Measurements from ENCODE around the gene SLC6A8.

Gene SLC6A8

DNA sequence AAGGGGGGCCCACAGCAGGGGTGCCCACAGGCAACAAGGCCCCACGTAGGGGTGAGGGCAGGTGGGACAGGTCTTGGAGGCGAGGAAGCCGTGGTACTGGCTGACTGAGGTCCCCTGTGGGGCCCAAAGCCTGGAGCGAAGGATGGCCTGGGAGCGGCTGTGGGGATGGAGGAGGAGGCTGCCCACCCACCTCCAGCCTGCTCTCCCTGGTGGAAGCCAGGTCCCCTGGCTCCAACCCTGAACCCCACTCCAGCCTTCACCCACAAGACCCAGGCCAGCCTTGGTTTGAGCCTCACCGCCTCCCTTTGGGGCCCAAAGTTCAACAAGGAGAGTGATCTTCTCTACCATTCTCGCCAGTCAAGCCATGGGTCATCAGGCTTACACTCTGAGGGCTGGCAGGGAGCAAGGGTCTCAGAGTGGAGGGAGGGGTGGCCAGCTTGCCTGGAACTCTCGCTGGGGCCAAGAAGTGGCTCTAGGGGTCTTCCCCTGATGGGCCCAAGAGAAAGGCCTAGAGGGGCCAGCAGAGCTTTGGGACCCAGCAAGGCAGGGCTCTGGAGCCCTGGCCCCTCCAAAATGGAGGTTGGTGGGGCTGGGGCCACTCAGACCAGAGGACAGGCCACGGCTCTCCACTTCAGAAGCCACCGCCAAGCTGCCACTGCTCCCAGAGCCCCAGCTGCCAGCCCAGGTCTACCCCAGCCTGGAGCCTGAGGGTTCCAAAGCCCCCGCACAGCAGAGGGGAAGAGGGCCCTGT is 19.1 kb upstream of the SLC6A8 start:
- Histone ChIP-seq H3K9ac (no peak overlapping the region), H4K20me1 (no peaks in the 10 kb centered on the region; a peak in 1 of 22 replicates), H3K36me3 (no peaks in the 10 kb centered on the region), H3K4me1 (no peaks in the 10 kb centered on the region), H3K9me3 (replicated peaks in 1 of 11) (peaks cover 0 to 68% (median 28%) of the 10 kb centered on the region in 11 experiments; a peak in 15 of 22 replicates), H3K27ac (no peak overlapping the region), H3K27me3 (peaks cover 24 to 56% (median 40%) of the 10 kb centered on the region in 11 experiments), H3K4me2 (no peak overlapping the region), H3K4me3 (no peak overlapping the region)
- TF ChIP-seq Cebpa-rat (IDR thresholded peaks at IDR 0.05), result no peak

GRCh38 chrX:153669174-153669890 is 18.4 kb upstream of the SLC6A8 start:
- Histone ChIP-seq H4K20me1 (no peaks in the 10 kb centered on the region; a peak in 1 of 22 replicates), H3K9me3 (replicated peaks in 1 of 11) (peaks cover 0 to 67% (median 34%) of the 10 kb centered on the region in 11 experiments; a peak in 15 of 22 replicates), H3K4me3 (no peak overlapping the region), H3K36me3 (no peaks in the 10 kb centered on the region), H3K27ac (no peak overlapping the region), H3K9ac (no peak overlapping the region), H3K27me3 (peaks cover 30 to 57% (median 43%) of the 10 kb centered on the region in 11 experiments), H3K4me1 (no peaks in the 10 kb centered on the region), H3K4me2 (no peak overlapping the region)
- TF ChIP-seq Cebpa-rat (IDR thresholded peaks at IDR 0.05), result no peak

- Histone ChIP-seq H3K27ac (no peak overlapping the region), H3K9ac (no peak overlapping the region), H3K36me3 (no peaks in the 10 kb centered on the region), H3K4me3 (no peak overlapping the region), H4K20me1 (no peaks in the 10 kb centered on the region; a peak in 1 of 22 replicates), H3K4me2 (no peak overlapping the region), H3K4me1 (peaks cover 0 to 4% (median 0%) of the 10 kb centered on the region in 10 experiments; a peak in 4 of 20 replicates), H3K27me3 (peaks cover 35 to 61% (median 49%) of the 10 kb centered on the region in 11 experiments), H3K9me3 (replicated peaks in 1 of 11) (peaks cover 0 to 66% (median 34%) of the 10 kb centered on the region in 11 experiments; a peak in 15 of 22 replicates)
- no peak for TF ChIP-seq Cebpa-rat (IDR thresholded peaks at IDR 0.05)
Measured at GRCh38 chrX:153669901-153670731, 17.6 kb upstream of the SLC6A8 start.

GRCh38 chrX:153670748-153671588 is 16.8 kb upstream of the SLC6A8 start:
- Histone ChIP-seq H3K4me3 (no peak overlapping the region), H3K9me3 (replicated peaks in 1 of 11) (peaks cover 0 to 57% (median 34%) of the 10 kb centered on the region in 11 experiments; a peak in 13 of 22 replicates), H3K27me3 (peaks cover 36 to 63% (median 51%) of the 10 kb centered on the region in 11 experiments), H3K4me2 (no peak overlapping the region), H3K9ac (no peak overlapping the region), H3K36me3 (no peaks in the 10 kb centered on the region), H3K4me1 (peaks cover 0 to 12% (median 0%) of the 10 kb centered on the region in 10 experiments; a peak in 4 of 20 replicates), H4K20me1 (no peaks in the 10 kb centered on the region; a peak in 1 of 22 replicates), H3K27ac (no peak overlapping the region)
- no peak for TF ChIP-seq Cebpa-rat (IDR thresholded peaks at IDR 0.05)

- Histone ChIP-seq H3K9me3 (replicated peaks in 1 of 11) (peaks cover 0 to 54% (median 34%) of the 10 kb centered on the region in 11 experiments; a peak in 13 of 22 replicates), H4K20me1 (no peaks in the 10 kb centered on the region; a peak in 1 of 22 replicates)
Measured at GRCh38 chrX:153671589-153672530, 15.9 kb upstream of the SLC6A8 start.

DNA sequence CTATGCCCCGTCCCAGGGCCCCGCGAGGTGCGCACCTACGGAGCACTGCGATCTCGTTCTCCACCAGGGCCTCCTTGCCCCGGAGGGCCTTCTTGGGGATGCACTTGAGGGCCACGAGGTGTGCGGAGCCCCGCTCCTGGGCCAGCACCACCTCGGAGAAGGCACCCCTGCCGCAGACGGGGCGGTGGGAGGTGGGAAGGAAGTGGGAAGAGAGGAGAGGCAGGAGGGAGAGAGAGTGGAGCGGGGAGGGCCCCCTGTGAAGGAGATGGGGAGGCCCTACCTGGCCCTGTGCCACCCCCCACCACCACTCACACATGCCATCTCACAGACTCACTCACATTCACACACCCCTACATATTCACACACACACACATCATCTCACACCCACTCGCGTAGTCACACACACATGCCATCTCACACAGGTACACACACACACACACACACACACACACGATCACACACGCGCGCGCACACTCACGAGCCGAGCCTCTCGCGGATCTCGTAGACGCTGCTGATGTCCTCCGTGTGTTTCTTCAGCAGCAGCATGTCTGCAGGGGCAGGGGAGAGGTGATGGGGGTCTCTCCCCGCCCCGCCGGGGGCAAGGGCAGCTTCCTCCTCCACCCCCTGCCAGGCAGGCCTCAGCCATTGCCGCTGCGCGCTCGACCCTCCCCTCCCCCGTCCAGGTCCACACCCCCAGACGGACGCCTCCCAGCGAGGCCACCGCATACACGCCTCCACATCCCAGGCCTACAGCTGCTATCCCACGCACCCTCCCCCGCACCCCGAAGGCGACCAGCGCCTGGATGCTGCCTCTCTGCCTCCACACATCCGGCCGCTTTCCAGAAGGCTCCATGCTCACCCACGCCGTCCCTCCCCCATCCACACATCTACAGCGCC is 14.9 kb upstream of the SLC6A8 start:
- Histone ChIP-seq H3K4me3 (no peak overlapping the region), H3K27me3 (peaks cover 36 to 65% (median 57%) of the 10 kb centered on the region in 11 experiments), H4K20me1 (no peaks in the 10 kb centered on the region; a peak in 1 of 22 replicates), H3K36me3 (no peaks in the 10 kb centered on the region), H3K4me1 (peaks cover 0 to 13% (median 0%) of the 10 kb centered on the region in 10 experiments; a peak in 4 of 20 replicates), H3K4me2 (no peak overlapping the region), H3K27ac (no peak overlapping the region), H3K9me3 (replicated peaks in 1 of 11) (peaks cover 0 to 54% (median 34%) of the 10 kb centered on the region in 11 experiments; a peak in 13 of 22 replicates), H3K9ac (no peak overlapping the region)
- no peak for TF ChIP-seq Cebpa-rat (IDR thresholded peaks at IDR 0.05)

More at GRCh38 chrX:153671589-153672530, 15.9 kb upstream of the SLC6A8 start:
- Histone ChIP-seq H3K36me3 (no peaks in the 10 kb centered on the region), H3K4me2 (no peak overlapping the region), H3K9ac (no peak overlapping the region), H3K4me3 (no peak overlapping the region), H3K27ac (no peak overlapping the region), H3K4me1 (peaks cover 0 to 13% (median 0%) of the 10 kb centered on the region in 10 experiments; a peak in 4 of 20 replicates), H3K27me3 (peaks cover 36 to 64% (median 53%) of the 10 kb centered on the region in 11 experiments)
- TF ChIP-seq Cebpa-rat (IDR thresholded peaks at IDR 0.05), result no peak

Data from BLaER1 treated with 17β-estradiol and CSF1 and Interleukin-3, amounts not matched to agents 10 nM and 100 nM (cell line).